ENCODE measurements around the gene DPH2.

Gene DPH2, protein sequence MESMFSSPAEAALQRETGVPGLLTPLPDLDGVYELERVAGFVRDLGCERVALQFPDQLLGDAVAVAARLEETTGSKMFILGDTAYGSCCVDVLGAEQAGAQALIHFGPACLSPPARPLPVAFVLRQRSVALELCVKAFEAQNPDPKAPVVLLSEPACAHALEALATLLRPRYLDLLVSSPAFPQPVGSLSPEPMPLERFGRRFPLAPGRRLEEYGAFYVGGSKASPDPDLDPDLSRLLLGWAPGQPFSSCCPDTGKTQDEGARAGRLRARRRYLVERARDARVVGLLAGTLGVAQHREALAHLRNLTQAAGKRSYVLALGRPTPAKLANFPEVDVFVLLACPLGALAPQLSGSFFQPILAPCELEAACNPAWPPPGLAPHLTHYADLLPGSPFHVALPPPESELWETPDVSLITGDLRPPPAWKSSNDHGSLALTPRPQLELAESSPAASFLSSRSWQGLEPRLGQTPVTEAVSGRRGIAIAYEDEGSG

DNA sequence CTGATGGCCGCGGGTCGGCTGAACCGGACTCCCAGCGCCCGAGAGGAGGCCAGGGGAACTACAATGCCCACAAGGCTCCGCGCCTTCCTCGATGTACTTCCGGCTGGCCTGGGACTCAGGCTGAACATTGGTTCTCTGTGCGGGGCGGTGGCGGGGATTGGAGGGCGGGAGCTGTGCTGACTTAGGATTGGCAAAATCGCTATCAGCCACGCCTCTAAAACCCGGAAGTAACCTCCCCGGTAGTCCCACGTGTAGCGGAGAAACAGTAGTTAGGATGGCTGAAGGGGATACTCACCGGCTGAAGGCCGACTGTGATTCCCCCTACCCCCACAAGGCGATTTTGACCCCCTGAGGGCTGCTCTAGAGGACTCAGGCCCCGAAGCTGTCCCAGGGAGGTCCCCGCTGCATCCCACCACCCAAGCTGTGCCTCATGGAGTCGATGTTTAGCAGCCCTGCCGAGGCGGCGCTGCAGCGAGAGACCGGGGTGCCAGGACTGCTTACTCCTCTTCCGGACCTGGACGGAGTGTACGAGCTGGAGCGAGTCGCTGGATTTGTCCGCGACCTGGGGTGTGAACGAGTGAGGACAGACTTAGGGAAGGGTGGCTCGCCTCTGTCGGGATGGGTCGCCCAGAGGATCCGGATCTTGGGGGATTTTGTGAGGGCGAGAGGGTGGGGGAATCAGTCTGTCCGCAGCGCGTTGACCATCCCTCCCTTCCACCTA lies at the start of gene DPH2:
Gene DPH2, plus strand, starts transcription at position 265 of the 721 bp plus-strand sequence. Its CDS starts 166 bp downstream, at position 431.
- peak within 1 kb of the TSS; percentile 68 for H3K4me3 ChIP-seq (ENCODE audit: low read length)
- TF ChIP-seq, protein P1, sequence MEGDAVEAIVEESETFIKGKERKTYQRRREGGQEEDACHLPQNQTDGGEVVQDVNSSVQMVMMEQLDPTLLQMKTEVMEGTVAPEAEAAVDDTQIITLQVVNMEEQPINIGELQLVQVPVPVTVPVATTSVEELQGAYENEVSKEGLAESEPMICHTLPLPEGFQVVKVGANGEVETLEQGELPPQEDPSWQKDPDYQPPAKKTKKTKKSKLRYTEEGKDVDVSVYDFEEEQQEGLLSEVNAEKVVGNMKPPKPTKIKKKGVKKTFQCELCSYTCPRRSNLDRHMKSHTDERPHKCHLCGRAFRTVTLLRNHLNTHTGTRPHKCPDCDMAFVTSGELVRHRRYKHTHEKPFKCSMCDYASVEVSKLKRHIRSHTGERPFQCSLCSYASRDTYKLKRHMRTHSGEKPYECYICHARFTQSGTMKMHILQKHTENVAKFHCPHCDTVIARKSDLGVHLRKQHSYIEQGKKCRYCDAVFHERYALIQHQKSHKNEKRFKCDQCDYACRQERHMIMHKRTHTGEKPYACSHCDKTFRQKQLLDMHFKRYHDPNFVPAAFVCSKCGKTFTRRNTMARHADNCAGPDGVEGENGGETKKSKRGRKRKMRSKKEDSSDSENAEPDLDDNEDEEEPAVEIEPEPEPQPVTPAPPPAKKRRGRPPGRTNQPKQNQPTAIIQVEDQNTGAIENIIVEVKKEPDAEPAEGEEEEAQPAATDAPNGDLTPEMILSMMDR (IDR thresholded peaks at IDR 0.05; ENCODE audit: insufficient read depth, low read depth, low read length, missing control alignments): no peak
- peak; percentile 99 for DNase-seq (ENCODE audit: low read depth)

DNA sequence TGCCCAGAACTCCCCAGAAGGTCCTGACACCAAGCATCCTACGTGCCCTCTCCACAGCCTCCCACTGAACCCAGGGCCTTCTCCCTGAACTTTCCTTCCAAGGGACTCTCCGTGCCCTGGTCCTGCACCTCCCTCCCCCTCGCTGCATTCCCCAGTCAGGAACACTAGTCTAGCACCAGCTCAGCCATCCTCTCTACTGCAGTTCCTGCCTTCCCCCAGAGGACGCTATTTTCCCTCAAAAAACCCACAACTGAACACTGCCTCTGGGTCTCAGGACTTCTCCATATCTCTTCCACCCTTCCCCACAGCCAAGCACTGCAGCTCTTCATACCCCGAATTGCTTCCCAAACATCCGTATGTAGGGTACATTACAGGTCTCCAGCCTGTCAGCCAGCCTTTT lies 48.8 kb upstream of the DPH2 start:
- no peak overlapping the region for H3K4me3 ChIP-seq (ENCODE audit: low read length)
- TF ChIP-seq, protein P1 (IDR thresholded peaks at IDR 0.05; ENCODE audit: insufficient read depth, low read depth, low read length, missing control alignments): no peak
- DNase-seq (ENCODE audit: low read depth): no peak

DNA sequence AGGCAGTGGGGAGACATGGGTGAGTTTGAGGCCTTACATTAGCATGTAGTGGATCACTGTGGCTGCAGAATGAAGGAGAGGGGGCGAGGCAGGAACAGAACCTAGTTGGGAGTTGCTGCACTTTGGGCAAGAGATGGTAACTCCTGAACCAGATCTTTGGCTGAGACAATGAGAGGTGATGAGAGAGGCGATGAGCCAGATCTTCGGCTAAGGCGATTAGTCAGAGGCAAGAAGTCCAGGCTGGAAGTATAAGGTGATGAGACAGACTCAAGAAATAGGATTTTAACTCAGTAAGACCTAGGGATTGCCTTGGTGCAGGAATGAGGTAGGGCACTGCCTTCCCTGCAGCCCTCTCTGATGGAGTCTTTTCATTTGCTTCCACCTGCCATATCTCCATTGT lies 45.3 kb upstream of the DPH2 start:
- TF ChIP-seq, protein P1 (IDR thresholded peaks at IDR 0.05; ENCODE audit: insufficient read depth, low read depth, low read length, missing control alignments): no peak
- no peak overlapping the region for H3K4me3 ChIP-seq (ENCODE audit: low read length)
- peak; percentile 93 for DNase-seq (ENCODE audit: low read depth)

DNA sequence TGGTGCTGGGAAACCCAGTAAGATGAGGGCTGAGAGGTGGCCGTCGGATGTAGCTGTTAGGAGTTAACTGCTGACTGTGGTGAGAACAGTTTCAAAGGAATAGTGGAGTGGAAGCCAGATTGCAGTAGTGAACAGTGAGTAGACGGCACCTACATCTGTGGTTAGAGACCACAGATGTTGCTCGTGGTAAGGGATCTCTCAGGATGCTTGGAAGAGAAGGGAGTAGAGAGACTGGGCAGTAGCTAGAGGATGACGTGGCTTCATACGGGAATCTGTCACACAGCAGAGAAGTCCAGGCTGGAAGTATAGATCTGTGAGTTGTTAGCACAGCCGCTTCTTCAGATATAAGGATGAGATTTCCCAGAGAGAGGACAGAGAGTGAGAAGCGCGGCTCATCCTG lies 44.0 kb upstream of the DPH2 start:
- TF ChIP-seq, protein P1 (IDR thresholded peaks at IDR 0.05; ENCODE audit: insufficient read depth, low read depth, low read length, missing control alignments): no peak
- H3K4me3 ChIP-seq (ENCODE audit: low read length): no peak overlapping the region
- no peak for DNase-seq (ENCODE audit: low read depth)

DNA sequence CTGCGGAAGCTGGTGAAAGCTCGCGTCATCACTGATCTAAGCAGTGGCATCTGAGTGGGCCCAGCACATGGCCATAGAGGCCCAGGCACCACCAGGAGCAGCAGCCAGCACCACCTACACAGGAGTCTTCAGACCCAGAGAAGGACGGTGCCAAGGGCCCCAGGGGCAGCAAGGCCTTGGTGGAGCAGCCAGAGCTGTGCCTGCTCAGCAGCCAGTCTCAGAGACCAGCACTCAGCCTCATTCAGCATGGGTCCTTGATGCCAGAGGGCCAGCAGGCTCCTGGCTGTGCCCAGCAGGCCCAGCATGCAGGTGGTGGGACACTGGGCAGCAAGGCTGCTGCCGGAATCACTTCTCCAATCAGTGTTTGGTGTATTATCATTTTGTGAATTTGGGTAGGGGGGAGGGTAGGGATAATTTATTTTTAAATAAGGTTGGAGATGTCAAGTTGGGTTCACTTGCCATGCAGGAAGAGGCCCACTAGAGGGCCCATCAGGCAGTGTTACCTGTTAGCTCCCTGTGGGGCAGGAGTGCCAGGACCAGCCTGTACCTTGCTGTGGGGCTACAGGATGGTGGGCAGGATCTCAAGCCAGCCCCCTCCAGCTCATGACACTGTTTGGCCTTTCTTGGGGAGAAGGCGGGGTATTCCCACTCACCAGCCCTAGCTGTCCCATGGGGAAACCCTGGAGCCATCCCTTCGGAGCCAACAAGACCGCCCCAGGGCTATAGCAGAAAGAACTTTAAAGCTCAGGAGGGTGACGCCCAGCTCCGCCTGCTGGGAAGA lies 39.5 kb upstream of the DPH2 start:
- no peak overlapping the region for H3K4me3 ChIP-seq (ENCODE audit: low read length)
- TF ChIP-seq, protein P1 (IDR thresholded peaks at IDR 0.05; ENCODE audit: insufficient read depth, low read depth, low read length, missing control alignments): peak; percentile 54
- peak; percentile 59 for DNase-seq (ENCODE audit: low read depth)

DNA sequence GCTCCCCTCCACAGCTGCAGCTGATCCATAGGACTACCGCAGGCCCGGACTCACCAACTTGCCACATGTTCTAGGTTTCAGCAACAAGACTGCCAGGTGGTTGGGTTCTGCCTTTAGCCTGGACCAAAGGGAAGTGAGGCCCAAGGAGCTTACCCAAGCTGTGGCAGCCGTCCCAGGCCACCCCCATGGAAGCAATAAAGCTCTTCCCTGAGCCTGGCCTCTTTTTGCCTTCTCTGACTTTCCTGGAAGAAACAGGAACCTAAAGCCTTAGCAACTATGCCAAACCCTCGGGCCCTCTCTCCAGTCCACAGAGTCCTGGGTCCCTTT lies 38.9 kb upstream of the DPH2 start:
- TF ChIP-seq, protein P1 (IDR thresholded peaks at IDR 0.05; ENCODE audit: insufficient read depth, low read depth, low read length, missing control alignments): no peak
- no peak overlapping the region for H3K4me3 ChIP-seq (ENCODE audit: low read length)
- DNase-seq (ENCODE audit: low read depth): peak; percentile 66

All from epithelial cell of esophagus (primary cell).